ENCODE data around the gene HDLBP.

HDLBP gene

DNA sequence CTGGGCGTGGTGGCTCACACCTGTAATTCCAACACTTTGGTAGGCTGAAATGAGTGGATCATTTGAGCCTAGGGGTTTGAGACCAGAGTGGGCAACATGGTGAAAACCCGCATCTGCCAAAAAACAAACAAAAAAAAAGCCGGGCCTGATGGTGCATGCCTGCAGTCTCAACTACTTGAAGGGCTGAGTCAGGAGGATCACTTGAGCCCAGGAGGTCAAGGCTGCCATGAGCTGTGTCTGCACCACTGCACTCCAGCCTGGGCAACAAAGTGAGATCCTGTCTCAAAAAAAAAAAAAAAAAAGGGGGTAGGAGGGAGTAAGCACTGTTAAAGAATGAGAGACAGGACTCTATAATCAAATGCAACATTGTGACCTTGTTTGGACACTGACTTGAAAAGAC is 54.6 kb downstream of the HDLBP start:
- Histone ChIP-seq H3K4me3 (ENCODE audit: insufficient read depth, low read length, poor library complexity, severe bottlenecking) (no peak overlapping the region), H3K27ac (ENCODE audit: low read depth, low read length) (no peak overlapping the region), H4K20me1 (ENCODE audit: low read depth, low read length) (no peaks in the 10 kb centered on the region), H3K9me2 (replicated peaks; ENCODE audit: insufficient read depth, low read length) (no peaks in the 10 kb centered on the region), H3K9me3 (ENCODE audit: insufficient read depth, low read length) (no peaks in the 10 kb centered on the region), H3K4me2 (ENCODE audit: low read depth, low read length, poor library complexity, severe bottlenecking) (no peak overlapping the region), H3K79me2 (ENCODE audit: insufficient read depth, low read length) (peaks cover 5% of the 10 kb centered on the region; the same call in 1 of the 2 replicates), H3K36me3 (ENCODE audit: low read length) (peaks cover 12% of the 10 kb centered on the region), H3K27me3 (ENCODE audit: low read length) (no peaks in the 10 kb centered on the region), H3F3A (ENCODE audit: insufficient read depth) (no peaks in the 10 kb centered on the region), H2AFZ (ENCODE audit: low read depth, low read length, severe bottlenecking) (no peak overlapping the region), H3K9ac (ENCODE audit: low read length) (no peak overlapping the region)
- no peak for TF ChIP-seq CTCF (IDR thresholded peaks at IDR 0.05; ENCODE audit: insufficient read depth, low read length, poor library complexity, severe bottlenecking)

GRCh38 chr2:241258505-241259280 is 56.8 kb downstream of the HDLBP start:
- Histone ChIP-seq H3K4me3 (ENCODE audit: insufficient read depth, low read length, poor library complexity, severe bottlenecking) (no peak overlapping the region), H3K27me3 (ENCODE audit: low read length) (no peaks in the 10 kb centered on the region), H2AFZ (ENCODE audit: low read depth, low read length, severe bottlenecking) (no peak overlapping the region), H3K9me2 (replicated peaks; ENCODE audit: insufficient read depth, low read length) (no peaks in the 10 kb centered on the region), H3F3A (ENCODE audit: insufficient read depth) (no peaks in the 10 kb centered on the region), H3K79me2 (ENCODE audit: insufficient read depth, low read length) (peaks cover 5% of the 10 kb centered on the region; the same call in 1 of the 2 replicates), H3K9ac (ENCODE audit: low read length) (no peak overlapping the region), H3K4me2 (ENCODE audit: low read depth, low read length, poor library complexity, severe bottlenecking) (no peak overlapping the region), H3K27ac (ENCODE audit: low read depth, low read length) (no peak overlapping the region), H3K9me3 (ENCODE audit: insufficient read depth, low read length) (no peaks in the 10 kb centered on the region), H3K36me3 (ENCODE audit: low read length) (peaks cover 17% of the 10 kb centered on the region), H4K20me1 (ENCODE audit: low read depth, low read length) (no peaks in the 10 kb centered on the region)
- no peak for TF ChIP-seq EZH2phosphoT487 (conservative IDR thresholded peaks at IDR 0.05; ENCODE audit: low read length)
- no peak for TF ChIP-seq CTCF (IDR thresholded peaks at IDR 0.05; ENCODE audit: insufficient read depth, low read length, poor library complexity, severe bottlenecking)

- no peaks in the 10 kb centered on the region for H3K9me2 ChIP-seq (replicated peaks; ENCODE audit: insufficient read depth, low read length)
- H3K36me3 ChIP-seq (ENCODE audit: low read length) = peaks cover 17% of the 10 kb centered on the region
- H3K79me2 ChIP-seq (ENCODE audit: insufficient read depth, low read length) = peaks cover 5% of the 10 kb centered on the region; the same call in 1 of the 2 replicates
- TF ChIP-seq EZH2phosphoT487 (conservative IDR thresholded peaks at IDR 0.05; ENCODE audit: low read length) = no peak
- no peak for TF ChIP-seq CTCF (IDR thresholded peaks at IDR 0.05; ENCODE audit: insufficient read depth, low read length, poor library complexity, severe bottlenecking)
- H3K27me3 ChIP-seq (ENCODE audit: low read length) = no peaks in the 10 kb centered on the region
- H2AFZ ChIP-seq (ENCODE audit: low read depth, low read length, severe bottlenecking) = no peak overlapping the region
- H4K20me1 ChIP-seq (ENCODE audit: low read depth, low read length) = no peaks in the 10 kb centered on the region
- H3K27ac ChIP-seq (ENCODE audit: low read depth, low read length) = no peak overlapping the region
- H3F3A ChIP-seq (ENCODE audit: insufficient read depth) = no peaks in the 10 kb centered on the region
- H3K4me3 ChIP-seq (ENCODE audit: insufficient read depth, low read length, poor library complexity, severe bottlenecking) = no peak overlapping the region
- no peak overlapping the region for H3K4me2 ChIP-seq (ENCODE audit: low read depth, low read length, poor library complexity, severe bottlenecking)
- H3K9ac ChIP-seq (ENCODE audit: low read length) = no peak overlapping the region
- no peaks in the 10 kb centered on the region for H3K9me3 ChIP-seq (ENCODE audit: insufficient read depth, low read length)
Measured at GRCh38 chr2:241257419-241258032, 57.9 kb downstream of the HDLBP start.

Data from SU-DHL-6 (cell line).